ENCODE results near the gene HDAC4.

HDAC4 gene

DNA sequence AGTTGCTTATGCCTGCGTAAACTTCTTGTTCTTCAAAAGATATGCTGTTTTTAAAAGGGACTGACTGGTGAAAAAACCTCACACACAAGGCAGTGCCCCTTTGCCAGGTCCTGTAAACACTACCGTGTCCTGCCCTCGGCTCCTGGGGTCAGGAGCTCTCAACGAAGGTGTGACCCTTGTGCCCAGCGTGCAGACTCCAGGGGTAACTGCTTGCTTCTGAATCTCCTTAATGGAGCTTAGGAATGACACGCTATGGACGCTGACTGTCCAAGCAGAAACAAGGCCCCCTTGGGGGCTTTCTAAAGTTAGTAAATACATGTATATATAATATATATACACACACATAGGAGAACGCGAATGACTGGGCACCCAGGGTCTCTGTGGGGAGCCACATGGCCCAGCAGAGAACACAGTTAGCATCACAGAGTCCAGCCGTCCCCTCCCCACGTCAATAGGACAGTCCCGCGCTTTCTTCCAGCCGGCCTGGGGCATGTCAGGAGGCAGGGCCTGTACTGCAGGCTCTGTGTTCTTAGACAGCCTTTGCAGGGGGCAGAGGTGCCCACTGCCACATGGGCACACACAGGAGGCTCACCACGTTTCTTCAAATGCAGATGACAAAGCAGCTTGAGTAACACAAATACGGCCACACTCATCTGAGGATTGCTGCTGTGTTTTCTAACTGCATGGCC lies 96.1 kb downstream of the HDAC4 start:
- no peak for DNase-seq

DNA sequence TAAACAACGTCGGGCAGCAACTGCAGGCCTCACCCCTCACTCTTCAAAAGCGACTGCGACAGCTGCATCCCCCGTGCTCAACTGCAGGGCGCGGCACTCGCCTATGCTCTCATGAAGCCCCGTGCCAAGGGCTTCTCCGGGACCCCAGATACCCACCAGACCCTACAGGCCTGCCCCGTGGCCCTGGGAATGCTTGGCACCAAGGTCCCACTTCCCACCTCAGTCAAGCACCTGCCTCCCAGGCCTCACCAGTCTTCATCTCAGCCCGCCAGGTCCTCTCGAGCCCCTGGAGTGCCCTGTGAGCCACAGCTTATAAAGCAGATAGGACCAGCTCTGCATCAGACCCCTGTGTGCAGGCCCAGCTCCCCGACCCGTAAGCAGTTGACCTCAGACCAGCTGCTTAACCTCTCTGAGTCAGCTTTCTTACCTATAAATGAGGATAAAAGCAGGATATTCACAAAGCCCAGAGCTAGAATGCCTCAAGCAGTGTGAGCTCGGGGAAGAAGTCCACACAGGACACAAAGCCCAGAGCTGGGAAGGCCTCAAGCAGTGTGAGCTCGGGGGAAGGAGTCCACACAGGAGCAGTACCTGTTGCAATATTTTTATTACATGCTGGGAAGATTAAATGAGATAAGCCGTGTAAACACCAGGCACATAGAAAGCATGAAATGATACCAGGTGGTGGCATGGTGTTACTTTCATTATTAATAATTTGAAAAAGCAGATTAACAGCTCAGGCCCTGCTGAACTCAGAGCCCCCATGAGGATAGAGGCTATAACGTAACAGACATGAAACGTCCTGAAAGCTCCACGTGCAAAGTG lies 96.9 kb downstream of the HDAC4 start:
- no peak for DNase-seq

DNA sequence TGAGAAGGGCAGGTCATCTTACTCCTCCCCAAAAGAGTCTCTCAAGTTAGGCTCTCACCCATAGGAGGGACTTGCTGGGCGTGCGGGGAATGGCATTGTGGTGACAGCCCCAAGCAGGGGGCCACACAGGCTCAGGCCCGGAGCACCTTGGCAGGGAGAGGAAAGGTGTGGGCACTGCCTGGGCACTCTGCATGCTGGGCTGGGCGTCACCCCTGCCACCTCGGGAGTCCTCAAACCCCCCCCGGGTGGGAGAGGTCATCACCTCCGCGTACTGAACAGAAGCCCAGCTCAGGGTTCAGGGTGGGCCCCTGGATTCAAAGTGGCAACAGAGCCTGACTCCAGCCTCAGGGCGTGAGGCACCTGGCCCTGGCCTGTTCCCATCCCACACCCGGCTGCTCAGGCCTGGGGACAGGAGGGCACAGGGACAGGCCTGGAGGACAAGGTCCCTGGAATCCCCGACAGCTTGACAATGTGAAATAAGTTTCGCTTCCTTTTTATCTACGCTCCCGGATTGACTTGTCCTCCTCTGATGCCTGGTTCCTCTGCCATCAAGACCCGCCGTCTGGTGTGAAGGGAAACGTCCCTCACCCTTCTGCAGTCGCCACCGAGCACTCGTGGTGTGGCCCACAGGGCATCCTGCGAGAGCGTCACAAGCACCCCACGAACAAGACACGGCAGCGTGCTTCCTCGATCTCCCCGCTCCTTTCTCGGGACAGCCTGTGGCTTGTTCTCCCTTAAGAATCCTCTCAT lies 97.8 kb downstream of the HDAC4 start:
- DNase-seq = no peak

DNA sequence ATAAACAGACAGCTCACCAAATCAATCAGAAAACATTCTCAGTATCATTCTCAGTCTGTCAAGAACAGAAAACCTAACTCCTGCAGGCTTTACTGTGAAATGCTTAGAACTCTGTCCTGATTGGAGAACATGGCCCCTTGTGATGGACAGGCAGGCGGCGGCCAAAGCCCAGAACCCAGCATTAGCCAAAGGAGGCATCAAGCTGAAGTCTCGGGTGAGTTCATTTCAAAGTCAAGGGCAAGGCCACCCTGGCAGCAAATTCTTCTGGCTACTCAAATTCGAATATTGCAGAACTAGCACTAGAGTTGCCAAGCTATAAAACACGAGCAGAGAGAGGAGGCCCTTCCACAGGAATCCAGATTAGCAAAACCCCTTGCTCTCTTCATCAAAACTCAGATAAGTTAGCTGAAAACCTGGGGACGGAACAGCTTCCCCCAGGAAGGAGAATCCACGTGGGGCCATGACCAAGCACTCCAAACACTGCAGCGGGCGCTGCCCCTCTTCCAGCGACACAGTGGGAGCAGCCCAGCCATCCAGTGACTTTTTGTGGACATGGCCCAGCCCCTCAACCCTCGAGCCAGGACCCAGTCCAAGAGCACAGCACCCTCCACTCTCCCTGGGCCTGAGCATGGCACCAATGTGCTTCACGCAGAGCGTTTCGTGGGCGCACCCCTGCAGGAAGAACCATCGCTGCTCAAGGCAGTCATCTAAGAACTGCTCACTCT lies 98.6 kb downstream of the HDAC4 start:
- no peak for DNase-seq

DNA sequence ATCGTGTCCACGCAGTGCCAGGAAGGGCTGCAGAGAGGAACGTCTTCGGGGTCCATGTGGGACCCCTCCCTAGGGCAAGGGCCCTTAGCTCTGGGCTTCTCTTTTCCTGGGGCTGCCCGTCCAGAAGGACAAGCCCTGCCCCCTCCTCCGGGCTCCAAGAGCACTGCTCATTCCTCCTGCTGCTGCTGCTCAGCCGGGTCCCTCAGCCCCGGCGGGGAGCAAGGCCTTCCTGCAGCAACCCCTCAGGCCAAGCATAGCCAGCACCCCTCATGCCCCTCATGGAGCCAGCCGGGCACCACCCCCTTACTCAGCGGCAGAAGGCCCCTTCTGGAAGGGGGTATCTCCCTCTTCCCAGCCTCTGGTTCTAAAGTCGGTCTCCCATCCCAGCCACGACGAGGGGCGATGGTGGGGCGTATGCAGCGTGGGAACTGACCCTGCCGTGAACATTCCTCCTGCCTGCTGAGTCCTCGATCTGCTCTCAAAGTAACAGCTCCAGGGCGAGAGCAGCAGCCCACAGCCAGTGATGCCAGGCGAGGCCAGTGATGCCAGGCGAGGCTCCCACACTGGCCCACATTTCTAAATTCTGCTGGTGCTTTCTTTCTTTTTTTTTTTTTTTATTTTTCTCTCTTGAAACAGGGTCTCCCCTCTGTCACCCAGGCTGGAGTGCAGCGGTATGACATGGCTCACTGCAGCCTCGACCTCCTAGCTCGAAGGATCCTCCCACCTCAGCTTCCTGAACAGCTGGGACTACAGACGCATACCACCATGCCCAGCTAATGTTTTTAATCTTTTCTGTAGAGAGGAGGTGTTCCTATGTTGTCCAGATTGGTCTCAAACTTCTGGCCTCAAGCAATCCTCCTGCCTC lies 99.7 kb downstream of the HDAC4 start:
- no peak for DNase-seq

DNA sequence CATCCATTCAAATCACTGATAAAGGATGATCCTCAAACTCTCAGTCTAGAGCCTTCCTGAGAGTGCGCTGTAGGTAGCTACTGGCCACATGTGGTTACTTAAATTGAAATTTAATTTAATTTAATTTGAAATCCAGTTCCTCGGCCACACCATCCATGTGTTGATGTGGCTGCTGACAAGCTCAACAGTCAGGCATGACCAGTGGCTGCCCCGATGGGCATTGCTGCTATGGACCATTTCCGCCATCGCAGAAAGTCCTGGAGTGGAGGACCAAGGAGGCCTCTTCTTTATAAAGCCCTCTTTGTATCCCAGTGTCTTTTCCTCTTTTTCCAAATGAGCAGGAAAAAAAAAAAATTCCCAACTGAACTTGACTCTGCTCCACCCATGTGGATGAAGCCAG lies 100.6 kb downstream of the HDAC4 start:
- no peak for DNase-seq

DNA sequence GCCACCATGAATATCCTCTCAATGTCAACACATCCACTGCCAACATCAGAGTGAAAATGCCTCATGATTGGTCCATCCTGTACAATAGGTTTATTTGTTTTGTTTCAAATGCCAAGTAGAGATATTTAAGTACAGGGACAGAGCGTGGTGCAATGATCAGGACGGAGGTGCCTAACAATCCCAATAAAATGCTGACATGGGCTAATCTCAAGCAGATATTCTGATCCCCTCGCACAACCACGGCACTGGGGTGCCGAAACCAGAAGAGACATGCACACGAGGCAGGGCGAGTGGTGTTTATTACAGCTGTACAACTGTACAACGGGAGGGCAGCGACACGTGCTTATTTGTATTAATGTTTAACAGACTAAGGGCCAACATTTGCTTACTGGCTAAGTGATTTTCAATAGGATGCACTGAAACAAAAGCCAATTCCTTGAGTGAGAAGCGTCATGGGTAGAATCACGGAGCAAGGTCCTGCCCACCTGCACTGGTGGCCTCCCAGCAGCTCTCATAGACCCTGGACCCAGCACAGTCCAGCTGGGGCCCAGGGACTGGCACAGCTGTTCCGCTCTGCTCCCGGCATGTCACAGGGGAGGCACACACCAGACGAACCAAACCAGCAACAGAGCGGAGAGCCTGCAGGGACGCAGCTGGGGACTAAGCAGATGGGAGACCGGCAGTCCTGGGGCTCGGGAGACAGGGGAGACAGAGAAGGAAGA lies 101.4 kb downstream of the HDAC4 start:
- DNase-seq = no peak

DNA sequence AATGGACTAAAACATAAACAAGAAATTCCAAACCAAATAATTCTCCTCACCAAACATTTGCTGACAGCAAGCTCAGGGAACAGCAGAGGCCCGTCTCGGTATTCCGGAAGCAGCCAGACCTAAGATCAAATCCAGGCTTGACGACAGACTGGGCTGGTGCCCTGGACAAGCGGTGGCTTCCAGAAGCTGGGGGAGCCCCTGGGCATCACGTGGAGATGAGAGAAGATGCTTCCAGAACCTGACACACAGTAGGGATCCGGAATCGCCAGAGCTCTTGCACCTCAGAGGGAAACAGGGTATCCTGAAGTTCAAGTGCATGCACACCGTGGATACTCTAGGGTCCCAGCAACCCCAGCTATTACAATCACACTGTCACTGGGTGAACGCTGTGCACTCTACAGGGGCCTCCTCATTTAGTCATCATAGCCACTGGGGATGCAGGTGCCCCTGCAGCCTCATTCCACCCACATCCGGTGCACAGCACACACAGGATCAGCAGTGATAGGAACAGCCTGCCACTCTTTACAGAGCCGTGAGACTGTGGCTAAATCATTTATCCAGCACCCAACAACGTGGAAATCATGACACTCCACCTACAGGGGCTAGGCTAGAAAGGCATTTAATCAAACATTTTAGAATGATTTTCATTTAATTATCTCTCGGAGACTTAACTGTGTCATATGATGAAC lies 102.6 kb downstream of the HDAC4 start:
- no peak for DNase-seq

DNA sequence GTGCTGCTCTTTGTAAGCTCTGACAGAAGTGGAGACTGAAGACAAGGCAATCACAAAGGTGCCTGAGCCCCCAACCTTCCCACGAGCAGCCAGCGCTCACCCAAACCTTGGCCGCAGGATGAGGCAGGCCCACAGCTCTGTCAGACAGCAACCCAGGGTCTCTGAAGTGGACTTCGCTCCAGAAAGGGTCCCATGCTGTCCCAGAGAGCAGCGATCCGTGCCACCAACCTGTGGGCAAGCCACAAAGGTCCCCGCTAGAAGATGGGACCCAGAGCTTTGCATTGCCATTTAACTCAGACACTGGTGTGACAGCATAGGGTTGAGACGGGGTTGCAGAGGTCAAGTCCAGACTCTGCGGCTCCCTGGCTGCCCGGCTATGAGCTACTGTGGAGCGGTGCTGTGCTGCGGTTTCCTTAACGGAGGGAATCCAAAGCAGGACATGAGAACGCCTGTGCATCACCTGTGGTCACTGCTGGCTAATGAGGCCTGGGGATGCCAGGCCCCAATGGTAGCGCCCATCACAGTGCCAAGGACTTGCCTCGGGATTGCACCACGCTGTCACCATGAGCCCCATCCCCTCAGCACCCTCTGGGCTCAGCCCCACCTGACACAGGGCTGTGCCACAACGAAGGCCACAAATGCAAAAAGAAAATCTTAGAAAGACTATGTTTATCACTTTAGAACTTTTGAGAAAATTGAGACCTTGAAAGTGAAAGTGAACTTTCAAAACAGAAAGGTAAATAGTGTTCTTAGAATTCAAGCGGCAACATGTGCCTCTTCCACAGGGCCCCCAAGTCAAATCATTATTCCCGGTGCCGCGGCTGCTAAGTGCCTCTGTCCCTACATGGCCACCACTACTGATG lies 103.4 kb downstream of the HDAC4 start:
- DNase-seq = no peak

DNA sequence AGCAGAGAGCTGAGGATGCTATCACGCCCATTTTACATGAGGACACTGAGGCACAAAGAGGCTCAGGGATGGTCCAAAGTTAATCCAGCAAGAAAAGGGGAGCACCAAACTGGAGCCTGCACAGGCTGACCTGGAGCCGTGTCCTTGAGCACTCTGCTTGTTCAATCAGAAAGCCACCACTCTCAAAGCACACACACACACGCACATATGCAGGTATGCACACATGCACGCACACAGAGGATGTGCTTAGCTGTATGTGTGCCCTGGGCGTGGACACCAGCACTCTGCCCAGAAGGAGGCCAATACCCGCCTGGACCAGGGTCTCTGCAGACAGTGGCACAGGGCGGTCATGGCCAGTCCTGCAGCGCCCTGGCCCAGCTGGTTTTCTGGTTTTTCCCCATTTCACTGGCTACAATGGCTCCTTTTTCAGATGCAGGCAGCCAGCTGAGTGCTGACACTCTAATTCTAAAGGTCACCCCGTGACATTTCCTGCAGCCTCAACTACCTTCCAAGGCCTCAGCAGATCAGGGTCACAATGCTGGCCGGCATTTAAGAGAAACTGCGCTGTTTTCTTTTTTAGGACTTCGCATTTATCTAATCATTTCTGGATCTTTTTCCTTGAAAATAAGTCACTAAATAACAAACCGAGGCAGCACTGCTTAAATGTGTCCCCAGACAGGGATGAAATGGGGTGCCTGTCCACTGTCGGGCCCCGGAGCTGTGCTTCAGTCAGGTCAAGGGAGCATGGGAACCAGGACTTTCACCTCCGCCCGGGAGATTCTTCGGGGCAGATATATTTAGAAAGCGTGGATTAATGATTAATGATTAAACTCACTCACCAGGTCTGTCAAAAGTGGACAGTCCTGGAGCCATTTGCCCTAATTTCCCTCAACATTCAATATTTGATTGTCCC lies 104.5 kb downstream of the HDAC4 start:
- DNase-seq = no peak

DNA sequence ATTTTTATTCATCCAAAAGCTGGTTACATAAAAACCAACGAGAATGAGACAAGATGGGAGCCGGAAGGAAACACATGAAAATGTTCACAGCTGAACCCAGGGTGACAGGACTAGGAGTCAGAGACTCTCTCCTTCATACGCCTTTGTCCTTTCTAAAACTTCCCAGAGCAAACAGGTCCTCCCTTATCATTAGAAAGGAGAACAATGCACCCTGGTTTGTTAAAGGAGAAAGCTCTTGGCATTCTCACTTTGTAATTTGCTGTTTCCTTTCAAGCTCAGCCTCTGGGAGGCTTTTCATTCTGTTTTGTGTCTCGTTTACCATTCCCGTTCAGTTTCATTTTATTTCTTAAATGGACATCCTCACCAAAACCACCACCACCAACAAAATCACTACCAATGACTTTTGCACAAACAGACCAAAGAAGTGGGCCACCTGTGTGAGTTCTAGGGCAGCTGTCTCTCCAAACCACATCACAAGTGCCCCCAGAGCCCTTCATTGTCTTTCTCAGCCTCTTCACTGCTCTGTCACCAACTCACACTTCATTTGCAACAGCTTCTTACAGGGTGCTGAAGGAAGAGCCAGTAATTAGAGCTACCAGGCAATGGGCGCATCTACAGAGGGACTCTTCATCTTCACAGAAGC lies 105.3 kb downstream of the HDAC4 start:
- DNase-seq = no peak

DNA sequence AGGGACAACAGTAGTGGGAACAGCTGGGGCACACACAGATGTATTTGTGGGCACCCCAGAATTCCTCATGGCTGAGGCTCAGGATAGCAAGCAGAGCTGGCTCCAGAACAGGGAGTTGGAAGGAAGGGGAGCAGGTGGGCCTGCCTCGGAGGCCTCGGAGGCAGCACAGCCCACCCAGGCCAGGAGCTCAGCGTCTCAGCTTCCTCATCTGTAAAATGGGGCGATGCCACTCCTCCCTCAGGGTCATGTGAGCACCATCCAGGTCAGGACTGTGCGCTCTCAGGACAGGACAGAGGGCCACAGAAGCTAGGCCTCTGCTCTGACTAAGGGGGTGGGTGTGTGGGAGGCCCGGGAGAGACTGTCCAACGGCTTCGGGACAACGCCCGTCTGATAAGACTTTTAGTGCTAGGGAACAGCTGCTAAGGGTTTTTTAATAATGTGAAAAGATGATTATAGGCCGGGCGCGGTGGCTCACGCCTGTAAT lies 106.2 kb downstream of the HDAC4 start:
- no peak for DNase-seq

DNA sequence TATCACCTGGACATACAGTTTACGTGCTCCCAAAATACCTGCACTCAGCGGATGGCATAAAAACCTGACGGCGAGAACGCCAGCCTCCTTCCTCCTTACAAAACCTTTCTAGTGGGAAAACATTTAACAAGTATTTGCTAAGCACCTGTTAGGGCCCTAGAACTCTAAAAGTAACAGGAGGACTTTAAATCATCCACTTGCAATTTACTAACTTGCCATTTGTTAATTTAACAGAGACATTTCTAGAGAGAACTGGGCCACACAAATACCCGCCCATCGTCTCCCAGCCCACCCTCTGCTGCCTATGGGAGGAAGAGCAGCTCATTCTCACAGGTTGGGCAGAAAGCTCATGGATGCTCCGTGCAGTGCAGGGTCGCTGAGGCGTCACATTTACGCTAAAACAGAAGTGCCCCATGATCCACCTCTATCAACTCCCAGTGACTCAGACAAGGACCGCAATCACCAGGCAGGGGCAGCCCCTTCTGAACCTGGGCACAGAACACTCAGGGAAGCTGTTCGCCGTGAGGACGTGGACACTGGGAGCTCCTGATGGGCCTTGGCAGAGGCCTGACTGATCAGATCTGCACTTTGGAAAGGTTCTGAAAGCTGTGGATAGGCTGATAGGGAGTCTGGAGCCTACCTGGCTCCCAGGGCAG lies 106.9 kb downstream of the HDAC4 start:
- no peak for DNase-seq

DNA sequence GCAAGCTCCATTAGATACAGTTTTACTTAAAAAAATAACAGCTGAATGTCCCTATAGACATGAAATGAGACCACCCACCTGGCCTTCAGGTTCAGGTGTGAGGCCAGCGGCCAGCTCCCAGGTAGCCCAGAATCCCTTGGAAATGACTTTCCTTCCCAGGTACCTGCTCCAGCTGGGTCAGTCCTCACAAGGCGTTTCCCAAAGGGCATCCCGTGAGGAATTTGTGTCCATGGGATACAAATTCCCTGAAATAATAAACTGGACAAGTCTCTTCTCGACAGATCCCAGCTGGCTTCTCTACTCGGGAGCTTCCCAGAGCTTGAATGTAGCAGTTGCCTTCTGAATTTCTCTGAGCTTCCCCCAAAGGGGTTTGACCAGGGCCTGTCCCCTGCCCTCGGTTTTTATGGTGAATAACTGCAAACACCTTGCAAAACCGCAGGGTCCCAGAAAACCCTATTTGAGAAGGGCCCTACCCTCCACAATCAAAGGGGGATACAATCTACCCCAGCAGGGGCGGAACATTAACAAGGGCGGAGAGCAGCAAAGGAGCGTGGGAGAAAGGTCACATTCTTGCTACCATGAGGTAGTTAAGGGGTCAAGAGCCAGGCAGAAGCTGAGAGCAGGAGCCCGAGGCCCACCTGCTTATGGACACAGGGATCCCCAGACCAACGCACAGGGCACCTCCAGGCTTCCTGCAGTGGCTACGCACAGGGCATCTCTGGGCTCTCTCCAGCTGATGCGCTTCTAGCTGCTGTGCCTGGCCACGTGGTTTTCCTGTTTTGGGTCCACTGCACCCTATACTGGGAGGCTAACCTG lies 107.7 kb downstream of the HDAC4 start:
- no peak for DNase-seq

DNA sequence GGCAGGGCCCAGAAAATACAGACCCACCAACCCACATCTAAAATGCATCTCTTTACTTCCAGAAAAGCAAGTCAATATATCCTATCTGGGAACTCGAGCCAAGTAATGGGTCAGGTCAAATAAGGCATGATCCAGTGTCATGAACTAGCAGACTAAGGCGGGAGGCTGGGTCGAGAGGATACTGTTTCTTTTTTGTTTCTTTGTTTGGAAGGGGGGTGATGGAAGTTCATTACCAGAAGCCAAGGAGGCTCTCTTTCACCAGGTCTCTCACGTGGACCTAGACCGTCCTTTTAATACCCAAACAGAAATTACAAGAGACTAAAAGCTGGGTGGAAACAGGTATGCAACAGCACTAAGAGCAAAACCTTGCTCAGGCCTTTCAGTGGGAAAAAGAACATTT lies 108.3 kb downstream of the HDAC4 start:
- DNase-seq = no peak
